A673 (cell line): Measurements from ENCODE around the gene MVB12A.

Experiments used
- EZH2 ChIP-seq: fragments of 200-600 bp; sonication (generic); IDR thresholded peaks from 2 replicates; pipeline ENCODE4 v1.6.1; 2017; ENCODE audit warnings: borderline replicate concordance, low read depth, mild to moderate bottlenecking, mixed read lengths, antibody characterized with exemption, low read length; ENCODE audit not compliant: poor library complexity, severe bottlenecking
- TF ChIP-seq, protein P1 (sequence below): fragments of 300-800, 200-600 bp; sonication (generic); conservative IDR thresholded peaks from 2 replicates; pipeline ENCODE4 v1.5.1; 2017; ENCODE audit warnings: low read depth, mild to moderate bottlenecking, antibody characterized with exemption, low read length, moderate library complexity, mixed read lengths

DNA sequence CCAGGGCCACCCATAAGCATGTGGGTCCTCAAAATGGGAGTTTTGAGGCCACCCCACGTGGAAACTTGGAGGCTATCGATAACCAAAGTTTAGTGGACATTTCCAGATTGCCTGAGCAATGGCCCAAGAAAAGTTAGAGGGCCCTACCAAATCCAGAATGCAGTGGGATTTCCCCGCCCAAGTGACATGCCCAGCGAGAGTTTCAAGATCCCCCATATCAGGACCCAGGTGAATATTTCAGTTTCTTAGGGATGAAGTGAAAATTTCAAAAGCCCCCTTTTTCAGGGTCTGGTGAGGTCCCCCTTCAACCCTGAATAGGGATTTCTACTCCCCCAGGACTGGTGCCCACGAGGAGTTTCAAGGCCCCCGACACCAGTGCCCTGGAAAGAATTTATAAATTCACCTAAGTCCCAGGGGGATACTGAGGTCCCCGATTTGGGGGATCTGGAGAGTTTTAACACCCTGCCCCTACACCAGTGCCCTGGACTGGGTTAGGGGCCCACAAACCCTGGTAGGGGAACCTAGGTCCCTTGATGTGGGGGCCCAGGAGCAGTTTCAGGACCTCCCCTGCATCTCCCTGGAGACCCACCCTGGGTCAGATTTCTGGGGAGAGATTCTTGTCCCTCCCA is 15.1 kb upstream of the MVB12A start:
- TF ChIP-seq EZH2, result no peak
- TF ChIP-seq, protein P1, sequence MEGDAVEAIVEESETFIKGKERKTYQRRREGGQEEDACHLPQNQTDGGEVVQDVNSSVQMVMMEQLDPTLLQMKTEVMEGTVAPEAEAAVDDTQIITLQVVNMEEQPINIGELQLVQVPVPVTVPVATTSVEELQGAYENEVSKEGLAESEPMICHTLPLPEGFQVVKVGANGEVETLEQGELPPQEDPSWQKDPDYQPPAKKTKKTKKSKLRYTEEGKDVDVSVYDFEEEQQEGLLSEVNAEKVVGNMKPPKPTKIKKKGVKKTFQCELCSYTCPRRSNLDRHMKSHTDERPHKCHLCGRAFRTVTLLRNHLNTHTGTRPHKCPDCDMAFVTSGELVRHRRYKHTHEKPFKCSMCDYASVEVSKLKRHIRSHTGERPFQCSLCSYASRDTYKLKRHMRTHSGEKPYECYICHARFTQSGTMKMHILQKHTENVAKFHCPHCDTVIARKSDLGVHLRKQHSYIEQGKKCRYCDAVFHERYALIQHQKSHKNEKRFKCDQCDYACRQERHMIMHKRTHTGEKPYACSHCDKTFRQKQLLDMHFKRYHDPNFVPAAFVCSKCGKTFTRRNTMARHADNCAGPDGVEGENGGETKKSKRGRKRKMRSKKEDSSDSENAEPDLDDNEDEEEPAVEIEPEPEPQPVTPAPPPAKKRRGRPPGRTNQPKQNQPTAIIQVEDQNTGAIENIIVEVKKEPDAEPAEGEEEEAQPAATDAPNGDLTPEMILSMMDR, result no peak
